SU-DHL-6 (cell line): Measurements from ENCODE around the gene BTNL3.

Experiments used
- H2AFZ ChIP-seq: fragments of 200-600 bp; sonication (generic); 2 replicates; pipeline ENCODE4 v1.6.1; 2014; ENCODE audit warnings: low read depth, mild to moderate bottlenecking, moderate library complexity, mixed read lengths, antibody characterized with exemption, low read length; ENCODE audit not compliant: severe bottlenecking
- H3F3A ChIP-seq: fragments of 200-600 bp; shearing (Covaris generic); 2 replicates; pipeline ENCODE4 v1.6.0; 2016; ENCODE audit warnings: antibody characterized with exemption, mild to moderate bottlenecking; ENCODE audit not compliant: insufficient read depth
- H3K27ac ChIP-seq: fragments of 200-600 bp; sonication (generic); 2 replicates; pipeline ENCODE4 v1.5.1; 2016; ENCODE audit warnings: low read depth, mild to moderate bottlenecking, low read length, moderate library complexity, mixed read lengths
- H3K27me3 ChIP-seq: fragments of 200-600 bp; sonication (generic), shearing (Covaris generic); 2 replicates; pipeline ENCODE4 v1.6.0; 2014; ENCODE audit warnings: mild to moderate bottlenecking, low read length
- H3K36me3 ChIP-seq: fragments of 200-600 bp; sonication (generic); 2 replicates; pipeline ENCODE4 v1.6.1; 2014; ENCODE audit warnings: mild to moderate bottlenecking, low read length, mixed read lengths
- H3K4me2 ChIP-seq: fragments of 300-600, 200-600 bp; shearing (Covaris generic), sonication (generic); 2 replicates; pipeline ENCODE4 v1.6.0; 2014; ENCODE audit warnings: low read length, low read depth, mild to moderate bottlenecking; ENCODE audit not compliant: poor library complexity, severe bottlenecking
- H3K4me3 ChIP-seq: fragments of 200-600 bp; sonication (generic); 2 replicates; pipeline ENCODE4 v1.5.1; 2014; ENCODE audit warnings: antibody characterized with exemption, low read length, mild to moderate bottlenecking, mixed read lengths; ENCODE audit not compliant: insufficient read depth, poor library complexity, severe bottlenecking
- H3K79me2 ChIP-seq: fragments of 200-600 bp; sonication (generic); 2 replicates; pipeline ENCODE4 v1.6.1; 2014; ENCODE audit warnings: mild to moderate bottlenecking, low read length, moderate library complexity; ENCODE audit not compliant: insufficient read depth
- H3K9ac ChIP-seq: fragments of 200-600 bp; sonication (generic); 2 replicates; pipeline ENCODE4 v1.7.0; 2014; ENCODE audit warnings: mild to moderate bottlenecking, low read length
- H3K9me2 ChIP-seq: fragments of 200-600 bp; sonication (generic); replicated peaks from 2 replicates; pipeline ENCODE4 v1.6.1; 2014; ENCODE audit warnings: low read length; ENCODE audit not compliant: insufficient read depth
- H3K9me3 ChIP-seq: fragments of 200-600 bp; sonication (generic); 2 replicates; pipeline ENCODE4 v1.6.1; 2014; ENCODE audit warnings: low read length, mixed read lengths; ENCODE audit not compliant: insufficient read depth
- H4K20me1 ChIP-seq: fragments of 200-600 bp; sonication (generic); 2 replicates; pipeline ENCODE4 v1.6.1; 2014; ENCODE audit warnings: low read depth, mild to moderate bottlenecking, antibody characterized with exemption, low read length, moderate library complexity, mixed read lengths
- EZH2phosphoT487 ChIP-seq: fragments of 200-600 bp; sonication (generic), shearing (Covaris generic); conservative IDR thresholded peaks from 2 replicates; pipeline ENCODE4 v1.6.1; 2018; ENCODE audit warnings: mild to moderate bottlenecking, antibody characterized with exemption, low read length, moderate library complexity, mixed read lengths
- TF ChIP-seq, protein P1 (sequence below): fragments of 200-600 bp; sonication (generic); IDR thresholded peaks from one replicate; pipeline ENCODE4 v1.5.1; 2017; ENCODE audit warnings: antibody characterized with exemption, mild to moderate bottlenecking, low read length, moderate library complexity; ENCODE audit not compliant: insufficient read depth, poor library complexity, severe bottlenecking

BTNL3 gene

DNA sequence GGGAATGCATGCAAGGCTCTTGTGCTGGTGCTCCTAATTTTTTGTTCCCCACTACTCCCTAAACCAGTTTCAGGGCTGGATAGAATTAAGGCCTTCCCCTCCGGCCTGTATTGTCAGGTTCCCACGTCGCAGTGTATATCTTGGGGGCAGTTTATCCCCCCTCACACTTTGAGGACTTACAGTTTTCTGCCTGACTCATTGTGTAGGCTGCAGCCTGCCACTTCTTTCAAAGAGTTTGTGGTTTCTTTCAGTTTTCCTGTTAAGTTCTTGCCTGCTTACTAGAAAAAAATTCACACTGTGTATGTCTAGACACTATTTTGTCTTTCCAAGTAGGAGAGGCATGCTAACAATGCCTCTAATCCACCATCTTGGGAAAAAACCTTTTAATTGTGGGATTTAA lies 28.4 kb upstream of the BTNL3 start:
- Histone ChIP-seq H3F3A (no peaks in the 10 kb centered on the region), H3K27ac (no peak overlapping the region), H3K9ac (no peak overlapping the region), H3K4me3 (no peak overlapping the region), H3K4me2 (no peak overlapping the region), H3K9me2 (no peaks in the 10 kb centered on the region), H4K20me1 (no peaks in the 10 kb centered on the region), H3K79me2 (no peaks in the 10 kb centered on the region), H3K9me3 (no peaks in the 10 kb centered on the region), H3K36me3 (no peaks in the 10 kb centered on the region), H2AFZ (no peak overlapping the region), H3K27me3 (no peaks in the 10 kb centered on the region)
- TF ChIP-seq, protein P1, sequence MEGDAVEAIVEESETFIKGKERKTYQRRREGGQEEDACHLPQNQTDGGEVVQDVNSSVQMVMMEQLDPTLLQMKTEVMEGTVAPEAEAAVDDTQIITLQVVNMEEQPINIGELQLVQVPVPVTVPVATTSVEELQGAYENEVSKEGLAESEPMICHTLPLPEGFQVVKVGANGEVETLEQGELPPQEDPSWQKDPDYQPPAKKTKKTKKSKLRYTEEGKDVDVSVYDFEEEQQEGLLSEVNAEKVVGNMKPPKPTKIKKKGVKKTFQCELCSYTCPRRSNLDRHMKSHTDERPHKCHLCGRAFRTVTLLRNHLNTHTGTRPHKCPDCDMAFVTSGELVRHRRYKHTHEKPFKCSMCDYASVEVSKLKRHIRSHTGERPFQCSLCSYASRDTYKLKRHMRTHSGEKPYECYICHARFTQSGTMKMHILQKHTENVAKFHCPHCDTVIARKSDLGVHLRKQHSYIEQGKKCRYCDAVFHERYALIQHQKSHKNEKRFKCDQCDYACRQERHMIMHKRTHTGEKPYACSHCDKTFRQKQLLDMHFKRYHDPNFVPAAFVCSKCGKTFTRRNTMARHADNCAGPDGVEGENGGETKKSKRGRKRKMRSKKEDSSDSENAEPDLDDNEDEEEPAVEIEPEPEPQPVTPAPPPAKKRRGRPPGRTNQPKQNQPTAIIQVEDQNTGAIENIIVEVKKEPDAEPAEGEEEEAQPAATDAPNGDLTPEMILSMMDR: no peak
- TF ChIP-seq EZH2phosphoT487: no peak

DNA sequence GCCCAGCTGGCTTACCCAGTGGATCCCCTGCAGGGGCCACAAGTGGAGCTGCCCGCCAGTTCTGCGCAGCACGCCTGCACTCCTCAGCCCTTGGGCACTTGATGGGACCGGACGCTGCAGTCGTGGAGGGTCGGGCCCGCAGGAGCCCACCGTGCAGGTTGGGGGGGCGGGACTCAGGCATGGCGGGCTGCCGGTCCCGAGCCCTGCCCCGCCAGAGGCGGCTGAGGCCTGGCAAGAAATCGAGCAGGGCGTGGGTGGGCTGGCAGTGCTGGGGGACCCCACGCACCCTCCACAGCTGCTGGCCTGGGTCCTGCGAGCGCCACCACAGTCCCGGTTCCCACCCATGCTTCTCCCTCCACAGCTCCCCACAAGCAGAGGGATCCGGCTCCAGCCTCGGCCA lies 19.2 kb upstream of the BTNL3 start:
- no peaks in the 10 kb centered on the region for H3K36me3 ChIP-seq
- H3K9me3 ChIP-seq: no peaks in the 10 kb centered on the region
- TF ChIP-seq, protein P1: no peak
- no peak for TF ChIP-seq EZH2phosphoT487
- no peaks in the 10 kb centered on the region for H3F3A ChIP-seq
- no peaks in the 10 kb centered on the region for H3K79me2 ChIP-seq
- H3K9ac ChIP-seq: no peak overlapping the region
- no peak overlapping the region for H2AFZ ChIP-seq
- no peak overlapping the region for H3K4me2 ChIP-seq
- H3K4me3 ChIP-seq: no peak overlapping the region
- H3K27me3 ChIP-seq: no peaks in the 10 kb centered on the region
- no peaks in the 10 kb centered on the region for H4K20me1 ChIP-seq
- no peaks in the 10 kb centered on the region for H3K9me2 ChIP-seq
- H3K27ac ChIP-seq: no peak overlapping the region

DNA sequence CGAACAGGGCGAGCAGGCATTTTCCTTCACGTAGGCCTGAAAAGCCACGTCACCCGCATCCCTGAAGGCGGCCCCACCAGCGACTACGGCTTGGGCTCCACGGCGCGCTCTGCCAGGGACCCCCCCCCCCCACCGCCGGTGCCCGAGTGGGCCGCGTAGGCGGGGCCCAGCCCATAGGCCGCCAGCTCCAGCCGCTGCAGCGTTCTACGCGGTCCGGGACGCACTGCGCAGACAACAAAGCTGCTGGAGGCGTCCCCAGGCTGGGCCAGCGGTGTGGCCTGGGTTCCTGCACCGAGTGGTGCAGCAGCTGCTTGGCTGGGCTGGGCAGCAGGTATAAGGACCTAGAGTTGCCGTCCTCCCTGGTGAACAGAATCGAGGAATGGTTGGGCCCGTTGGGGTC lies 18.3 kb upstream of the BTNL3 start:
- TF ChIP-seq, protein P1: no peak
- TF ChIP-seq EZH2phosphoT487: no peak
- H4K20me1 ChIP-seq: no peaks in the 10 kb centered on the region
- H3K4me3 ChIP-seq: no peak overlapping the region
- no peaks in the 10 kb centered on the region for H3K27me3 ChIP-seq
- H3K36me3 ChIP-seq: no peaks in the 10 kb centered on the region
- H2AFZ ChIP-seq: no peak overlapping the region
- H3K79me2 ChIP-seq: no peaks in the 10 kb centered on the region
- H3K9ac ChIP-seq: no peak overlapping the region
- H3K9me2 ChIP-seq: no peaks in the 10 kb centered on the region
- no peaks in the 10 kb centered on the region for H3K9me3 ChIP-seq
- peaks cover 4% of the 10 kb centered on the region; the same call in 1 of the 2 replicates for H3F3A ChIP-seq
- no peak overlapping the region for H3K27ac ChIP-seq
- no peak overlapping the region for H3K4me2 ChIP-seq
